GM18520 (cell line): ENCODE measurements around the gene FAM193B.
"Not testable (repeated sequence)": the region's sequence is repeated elsewhere in the genome, so short reads cannot be mapped to it uniquely, and the experiment has no call there.

ENCODE experiments used
- ATAC-seq: cut with Tn5 transposase; IDR thresholded peaks from one replicate; pipeline ENCODE4 v1.9.1; 2021; ENCODE audit not compliant: unreplicated experiment

The FAM193B gene

GRCh38 chr5:177578316-177578715, 24.0 kb upstream of the FAM193B start:
- ATAC-seq, result no peak

DNA sequence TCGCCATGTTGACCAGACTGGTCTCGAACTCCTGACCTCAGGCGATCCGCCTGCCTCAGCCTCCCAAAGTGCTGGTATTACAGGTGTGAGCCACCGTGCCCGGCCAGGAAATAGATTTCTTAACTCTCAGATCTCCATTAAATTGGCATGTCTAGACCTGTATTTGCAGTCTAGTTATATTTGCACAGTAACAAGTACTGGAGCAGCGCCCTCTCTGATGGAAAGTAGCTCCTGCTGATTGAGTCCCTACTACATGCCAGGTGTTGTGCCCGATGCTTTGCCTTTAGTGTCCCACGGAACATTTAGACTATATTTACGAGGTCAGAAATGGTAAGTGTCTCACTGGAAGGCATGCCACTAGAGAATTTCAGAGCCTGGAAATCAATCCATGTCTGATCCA, 21.8 kb upstream of the FAM193B start:
- no peak for ATAC-seq

GRCh38 chr5:177575488-177575887, 21.1 kb upstream of the FAM193B start:
- ATAC-seq, result no peak

DNA sequence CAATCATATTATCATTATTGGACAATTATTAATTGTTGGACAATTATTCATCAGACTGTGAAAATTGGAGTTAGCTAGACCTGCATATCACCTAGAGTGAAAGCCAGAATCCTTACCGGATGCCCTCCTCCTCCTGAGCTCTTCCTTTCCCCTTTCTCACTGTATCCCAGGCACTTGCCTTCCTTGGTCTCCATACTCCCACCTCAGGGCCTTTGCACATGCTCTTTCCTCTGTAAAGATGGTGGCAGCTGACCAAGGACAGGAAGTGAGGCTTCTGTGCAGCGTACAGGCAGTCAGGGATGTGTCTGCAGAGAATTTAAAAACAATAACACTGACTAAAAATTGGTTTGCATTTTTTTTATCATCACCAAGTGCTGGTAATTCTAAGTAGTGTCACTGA, 15.5 kb upstream of the FAM193B start:
- ATAC-seq, result no peak

DNA sequence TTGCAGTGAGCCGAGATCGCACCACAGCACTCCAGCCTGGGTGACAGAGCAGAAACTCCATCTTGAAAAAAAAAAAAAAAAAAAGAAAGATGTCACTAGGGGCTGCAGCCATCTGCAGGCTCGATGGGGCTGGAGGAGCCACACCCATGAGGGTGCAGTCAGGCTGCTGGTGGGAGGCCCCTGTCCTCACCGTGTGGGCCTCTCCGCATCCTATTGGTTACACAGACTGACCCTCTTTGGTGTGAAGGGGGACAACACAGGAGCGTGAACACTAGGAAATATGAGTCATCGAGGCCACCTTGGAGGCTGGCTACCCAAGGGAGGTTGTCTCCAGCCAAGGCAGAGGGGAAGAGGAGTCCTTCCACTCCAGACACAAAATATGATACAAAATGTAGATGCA, 14.0 kb upstream of the FAM193B start:
- no peak for ATAC-seq

GRCh38 chr5:177565046-177565445, 10.7 kb upstream of the FAM193B start:
- no peak for ATAC-seq

DNA sequence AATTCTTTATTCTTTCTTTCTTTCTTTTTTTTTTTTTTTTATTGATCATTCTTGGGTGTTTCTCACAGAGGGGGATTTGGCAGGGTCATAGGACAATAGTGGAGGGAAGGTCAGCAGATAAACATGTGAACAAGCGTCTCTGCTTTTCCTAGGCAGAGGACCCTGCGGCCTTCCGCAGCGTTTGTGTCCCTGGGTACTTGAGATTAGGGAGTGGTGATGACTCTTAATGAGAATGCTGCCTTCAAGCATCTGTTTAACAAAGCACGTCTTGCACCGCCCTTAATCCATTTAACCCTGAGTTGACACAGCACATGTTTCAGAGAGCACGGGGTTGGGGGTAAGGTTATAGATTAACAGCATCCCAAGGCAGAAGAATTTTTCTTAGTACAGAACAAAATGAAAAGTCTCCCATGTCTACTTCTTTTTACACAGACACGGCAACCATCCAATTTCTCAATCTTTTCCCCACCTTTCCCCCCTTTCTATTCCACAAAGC, 5.1 kb upstream of the FAM193B start:
- ATAC-seq, result not testable (repeated sequence)

DNA sequence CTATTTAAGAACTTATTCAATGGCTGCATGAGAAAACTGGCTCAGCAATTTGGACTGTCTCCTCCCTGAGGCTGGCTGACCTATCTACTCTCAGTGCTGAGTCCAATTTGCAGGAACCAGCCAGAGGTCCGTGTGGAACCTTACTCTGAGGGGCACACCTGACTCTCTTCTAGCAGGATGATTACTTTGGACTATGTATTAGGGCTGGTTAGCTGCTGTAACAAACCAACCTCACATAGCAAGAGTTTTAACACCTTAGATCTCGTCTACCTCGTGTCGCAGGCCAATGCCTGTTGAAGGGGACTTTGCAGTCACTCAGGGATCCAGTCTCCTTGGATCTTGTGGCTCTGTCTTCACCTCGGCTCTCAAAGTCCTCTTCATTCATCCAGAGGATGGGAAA, 3.4 kb upstream of the FAM193B start:
- no peak for ATAC-seq

- no peak for ATAC-seq
Measured at GRCh38 chr5:177557041-177557647, 2.8 kb upstream of the FAM193B start.

DNA sequence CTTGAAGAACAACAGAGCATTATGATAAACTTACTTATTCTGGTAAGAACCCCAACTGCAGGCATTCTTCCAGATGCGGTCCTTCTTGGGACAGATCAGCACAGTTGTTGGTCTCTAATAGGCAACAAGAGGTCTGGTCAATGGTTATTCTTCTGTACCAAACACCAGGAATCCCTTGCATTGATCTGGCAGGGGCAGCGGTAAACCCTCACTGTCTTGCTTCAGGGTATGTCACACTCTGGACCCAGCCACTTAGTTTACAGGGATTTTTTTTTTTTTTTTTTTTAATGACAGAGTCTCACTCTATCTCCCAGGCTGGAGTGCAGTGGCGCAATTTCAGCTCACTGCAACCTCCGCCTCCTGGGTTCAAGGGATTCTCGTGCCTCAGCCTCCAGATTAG, 1.3 kb upstream of the FAM193B start:
- no peak for ATAC-seq

- ATAC-seq, result no peak
Measured at GRCh38 chr5:177555228-177555627, 865 bp upstream of the FAM193B start.

DNA sequence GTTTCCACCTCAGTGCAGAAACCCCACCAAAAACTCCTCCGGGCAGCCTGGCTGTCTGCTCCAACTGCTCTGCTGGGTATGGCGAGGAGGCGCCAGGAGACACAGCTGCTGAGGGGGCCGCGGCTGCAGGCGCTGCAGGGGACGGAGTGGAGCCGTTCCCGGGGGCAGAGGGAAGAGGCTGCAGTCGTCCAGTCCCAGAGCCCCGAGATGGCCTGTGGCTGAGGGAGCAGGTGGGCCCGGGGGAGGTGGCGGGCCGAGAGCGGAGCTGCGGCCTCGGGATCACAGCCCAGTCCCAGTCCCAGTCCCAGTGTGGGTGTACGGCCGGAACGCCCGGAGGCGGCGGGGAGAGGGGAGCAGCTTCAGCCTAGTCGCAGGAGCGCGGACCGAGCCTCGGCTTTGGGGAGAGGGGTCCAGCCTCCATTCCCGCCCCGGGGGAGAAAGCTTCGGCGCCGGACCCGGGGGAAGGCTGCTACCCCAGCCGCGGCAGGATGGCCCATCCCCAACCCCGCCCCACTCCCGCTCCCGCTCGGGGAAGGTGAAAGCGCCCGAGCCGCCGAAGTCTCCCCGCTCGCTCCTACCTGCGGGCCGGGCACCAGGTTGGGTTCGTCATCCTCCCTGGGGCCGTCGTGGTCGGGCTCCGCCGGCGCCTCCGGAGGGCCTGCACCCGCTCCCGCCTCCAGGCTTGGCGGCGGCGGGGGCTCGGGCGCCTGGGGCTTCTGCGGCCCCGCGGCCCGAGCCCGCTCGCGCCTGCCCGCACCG, 513 bp downstream of the FAM193B start:
- ATAC-seq, result peak; percentile 25

GRCh38 chr5:177552839-177553455, 1.4 kb downstream of the FAM193B start:
- no peak for ATAC-seq

DNA sequence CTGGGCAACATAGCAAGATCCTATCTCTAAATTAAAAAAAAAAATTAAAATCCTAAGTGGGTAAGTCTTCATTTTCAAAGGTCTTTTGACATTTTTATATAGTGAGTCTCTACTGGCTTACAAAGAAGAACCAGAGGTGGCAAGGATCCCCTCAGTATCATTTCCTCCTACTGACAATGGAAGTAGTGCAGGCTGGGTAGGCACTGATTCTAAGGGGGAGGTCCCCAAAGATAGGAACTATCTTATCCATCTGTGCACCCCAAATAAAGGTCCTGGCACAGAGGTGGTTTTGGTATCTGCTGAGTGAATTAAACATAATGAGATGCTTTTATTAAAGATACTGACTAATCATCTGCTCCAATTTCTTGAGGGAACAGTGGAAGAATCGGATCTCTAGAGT, 4.2 kb downstream of the FAM193B start:
- ATAC-seq, result no peak

DNA sequence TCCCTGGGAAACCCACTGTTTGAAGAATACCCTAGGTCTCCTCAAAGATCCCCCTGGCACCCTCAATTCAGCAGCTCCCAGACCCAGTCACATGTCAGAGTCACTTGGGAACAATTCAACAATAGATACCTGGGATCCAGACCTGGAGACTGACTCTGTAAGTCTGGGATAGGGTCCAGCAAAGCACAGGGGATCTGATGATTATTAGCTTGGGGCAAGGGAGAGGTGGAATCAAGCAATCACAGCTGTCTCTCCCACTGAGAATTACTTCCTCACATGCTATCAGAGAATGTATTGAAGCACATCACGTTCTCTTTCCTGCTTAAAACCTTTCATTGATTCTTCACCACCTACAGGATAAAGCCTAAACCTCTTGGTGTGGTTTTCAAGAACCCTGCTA, 5.9 kb downstream of the FAM193B start:
- ATAC-seq, result no peak

DNA sequence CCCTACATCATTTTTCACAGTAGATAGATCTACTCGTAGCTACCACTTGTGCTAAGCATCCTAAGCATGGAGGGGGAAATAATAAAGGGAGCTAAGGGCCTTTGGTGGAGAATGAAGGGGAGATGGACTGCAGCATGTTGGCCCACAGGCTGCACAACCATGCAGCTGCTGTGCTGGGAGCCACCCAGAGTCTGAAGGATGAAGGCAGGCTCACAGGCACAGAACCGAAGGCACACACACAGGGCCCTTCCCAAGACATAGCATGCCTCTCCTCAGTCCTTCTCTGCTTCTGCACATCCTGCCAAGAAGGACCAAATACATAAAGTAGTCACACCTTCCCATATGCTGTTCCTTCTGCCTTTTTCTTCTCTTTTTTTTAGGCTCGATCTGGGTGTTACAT, 6.6 kb downstream of the FAM193B start:
- no peak for ATAC-seq

DNA sequence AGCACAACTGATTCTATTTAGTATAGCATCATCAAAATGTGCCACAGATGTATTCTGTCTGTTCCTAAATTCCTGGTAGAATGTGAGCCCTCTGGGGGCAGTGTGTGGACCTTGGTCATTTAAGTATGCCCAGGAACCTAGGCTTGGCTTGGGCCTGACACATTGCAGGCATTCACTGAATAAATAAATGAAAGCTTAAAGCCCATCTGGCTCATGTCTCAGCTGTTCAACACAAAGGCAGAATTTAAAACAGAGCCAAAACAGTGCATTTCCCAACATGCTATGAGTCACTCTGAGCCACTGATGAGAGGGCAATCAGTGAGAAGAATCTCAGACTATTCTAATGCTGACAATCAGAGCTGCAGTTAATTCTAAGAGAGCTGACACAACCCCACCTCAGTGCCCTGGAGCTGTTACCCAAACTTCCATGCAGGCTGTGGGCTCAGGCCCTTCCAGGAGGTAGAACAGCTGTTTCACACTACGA, 8.1 kb downstream of the FAM193B start:
- ATAC-seq, result no peak

GRCh38 chr5:177545487-177546257, 8.7 kb downstream of the FAM193B start:
- ATAC-seq, result no peak

- ATAC-seq, result no peak
Measured at GRCh38 chr5:177542816-177543465, 11.4 kb downstream of the FAM193B start.

DNA sequence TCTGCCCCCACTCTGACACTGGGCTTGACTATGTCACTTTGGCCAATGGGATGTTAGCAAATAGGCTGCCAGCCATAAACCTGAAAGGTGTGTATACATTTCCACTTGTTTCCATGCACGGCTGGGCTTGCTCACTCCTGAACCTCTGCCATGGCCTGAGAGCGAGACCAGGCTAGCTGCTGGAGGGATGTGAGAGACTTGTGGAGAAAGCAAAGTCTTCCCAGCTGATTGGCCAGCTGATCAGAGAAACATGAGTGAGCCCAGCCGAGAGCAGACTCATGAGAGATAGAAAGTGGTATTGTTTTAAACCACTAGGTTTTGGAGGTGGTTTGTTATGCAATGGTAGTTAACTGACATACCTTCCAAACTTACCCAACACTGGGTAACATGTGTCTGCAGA, 13.9 kb downstream of the FAM193B start:
- no peak for ATAC-seq

DNA sequence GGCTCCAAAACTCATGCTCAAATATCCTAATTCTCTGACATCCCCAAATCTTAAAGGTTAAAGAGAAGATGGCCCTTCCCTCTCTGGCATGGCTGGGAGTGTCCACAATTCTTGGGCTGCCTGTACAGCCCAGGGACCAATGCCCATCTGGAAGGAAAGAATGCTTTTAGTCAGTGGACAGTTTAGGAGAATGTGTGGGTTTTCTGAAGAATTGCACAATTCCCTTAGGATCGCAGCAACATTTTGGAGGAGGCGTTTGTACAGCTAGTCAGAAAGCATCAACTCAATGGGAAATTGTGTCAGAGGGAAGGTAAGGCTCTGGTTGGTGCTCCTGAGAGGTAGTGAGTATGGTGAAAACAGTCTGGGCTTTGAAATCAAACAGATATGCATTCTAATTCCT, 15.0 kb downstream of the FAM193B start:
- no peak for ATAC-seq
